GM23338 (cell line): ENCODE measurements around the gene COQ10B. TPM values are rescaled to one million over a fixed set of nuclear protein-coding genes. Genes with fewer than 3 reads are reported as not detected.
"Not testable (repeated sequence)": the region's sequence is repeated elsewhere in the genome, so short reads cannot be mapped to it uniquely, and the experiment has no call there.

ENCODE experiments used
- ATAC-seq: fragments of 200-7000 bp; cut with Tn5 transposase; 3 replicates; pipeline ENCODE4 v1.9.1; 2020
- DNase-seq: peaks from one replicate; pipeline ENCODE4 v3.0.0-alpha.2; 2015; ENCODE audit warnings: low spot score
- H2AFZ ChIP-seq: fragments of 200-600 bp; sonication (generic); 2 replicates; pipeline ENCODE4 v1.8.0; 2016; ENCODE audit warnings: antibody characterized with exemption, mild to moderate bottlenecking, moderate library complexity
- H3F3A ChIP-seq: fragments of 200-600 bp; sonication (generic); replicated peaks from 2 replicates; pipeline ENCODE4 v1.8.0; 2017; ENCODE audit warnings: antibody characterized with exemption, mixed run types, low read depth
- H3K27ac ChIP-seq: fragments of 200-600 bp; sonication (generic); 2 replicates; pipeline ENCODE4 v1.6.1; 2016; ENCODE audit warnings: low read depth
- H3K27me3 ChIP-seq: fragments of 200-600 bp; sonication (generic); 2 replicates; pipeline ENCODE4 v1.8.0; 2016; ENCODE audit warnings: mild to moderate bottlenecking, mixed run types, moderate library complexity; ENCODE audit not compliant: insufficient read depth
- H3K36me3 ChIP-seq: fragments of 200-600 bp; sonication (generic); 2 replicates; pipeline ENCODE4 v1.8.0; 2016; ENCODE audit warnings: mild to moderate bottlenecking; ENCODE audit not compliant: insufficient read depth
- H3K4me1 ChIP-seq: fragments of 200-600 bp; sonication (generic); 2 replicates; pipeline ENCODE4 v1.8.0; 2016; ENCODE audit warnings: mild to moderate bottlenecking, moderate library complexity; ENCODE audit not compliant: insufficient read depth
- H3K4me2 ChIP-seq: fragments of 200-600 bp; sonication (generic); 2 replicates; pipeline ENCODE4 v1.7.1; 2017; ENCODE audit warnings: mixed run types
- H3K4me3 ChIP-seq: fragments of 200-600 bp; sonication (generic); 2 replicates; pipeline ENCODE4 v1.6.1; 2016; ENCODE audit warnings: mixed run types
- H3K79me2 ChIP-seq: fragments of 200-600 bp; sonication (generic); replicated peaks from 2 replicates; pipeline ENCODE4 v1.8.0; 2017; ENCODE audit warnings: mild to moderate bottlenecking; ENCODE audit not compliant: insufficient read depth
- H3K9me2 ChIP-seq: fragments of 200-600 bp; sonication (generic); 2 replicates; pipeline ENCODE4 v1.8.0; 2017; ENCODE audit not compliant: insufficient read depth
- H4K20me1 ChIP-seq: fragments of 200-600 bp; sonication (generic); replicated peaks from 2 replicates; pipeline ENCODE4 v1.8.0; 2017; ENCODE audit warnings: mild to moderate bottlenecking; ENCODE audit not compliant: insufficient read depth
- H3K27ac Mint-ChIP-seq: 2 replicates; pipeline ENCODE4 v1.8.0; 2020; ENCODE audit warnings: inconsistent platforms, mild to moderate bottlenecking, moderate library complexity, mixed read lengths
- H3K27me3 Mint-ChIP-seq: 3 replicates; pipeline ENCODE4 v1.8.0; 2022; ENCODE audit warnings: low read depth, mild to moderate bottlenecking, moderate library complexity, mixed read lengths, inconsistent platforms; ENCODE audit not compliant: insufficient read depth, poor library complexity
- H3K36me3 Mint-ChIP-seq: 3 replicates; pipeline ENCODE4 v1.8.0; 2021; ENCODE audit warnings: low read depth, mild to moderate bottlenecking, inconsistent platforms, moderate library complexity, mixed read lengths
- H3K4me1 Mint-ChIP-seq: 3 replicates; pipeline ENCODE4 v1.8.0; 2020; ENCODE audit warnings: mild to moderate bottlenecking, inconsistent platforms, mixed read lengths
- H3K4me3 Mint-ChIP-seq: 3 replicates; pipeline ENCODE4 v1.8.0; 2021; ENCODE audit warnings: moderate library complexity, mild to moderate bottlenecking, inconsistent platforms, mixed read lengths
- H3K9me3 Mint-ChIP-seq: 3 replicates; pipeline ENCODE4 v1.8.0; 2020; ENCODE audit warnings: moderate library complexity, mild to moderate bottlenecking, inconsistent platforms, mixed read lengths
- CREB1 ChIP-seq: fragments of 250-450 bp; sonication (Bioruptor Pico); IDR thresholded peaks from 2 replicates; pipeline ENCODE4 v1.5.0; 2020; ENCODE audit warnings: low read depth, mild to moderate bottlenecking, moderate library complexity
- EZH2 ChIP-seq: fragments of 200-600 bp; sonication (generic); IDR thresholded peaks from one replicate; pipeline ENCODE4 v1.8.0; 2017; ENCODE audit warnings: antibody characterized with exemption, mild to moderate bottlenecking, low read depth; ENCODE audit not compliant: unreplicated experiment
- EZH2phosphoT487 ChIP-seq: fragments of 200-600 bp; sonication (generic); IDR thresholded peaks from one replicate; pipeline ENCODE4 v1.8.1; 2018; ENCODE audit warnings: antibody characterized with exemption; ENCODE audit not compliant: unreplicated experiment
- JUNB ChIP-seq: IDR thresholded peaks from one replicate; pipeline ENCODE4 v1.6.1; 2016; ENCODE audit warnings: antibody characterized with exemption; ENCODE audit not compliant: unreplicated experiment
- NANOG ChIP-seq: IDR thresholded peaks from 2 replicates; pipeline ENCODE4 v1.6.1; 2016; ENCODE audit warnings: antibody characterized with exemption, borderline replicate concordance
- POLR2AphosphoS5 ChIP-seq: IDR thresholded peaks from 2 replicates; pipeline ENCODE4 v1.6.1; 2016; ENCODE audit warnings: antibody characterized with exemption, low read depth
- STAT1 ChIP-seq: IDR thresholded peaks from one replicate; pipeline ENCODE4 v1.6.1; 2016; ENCODE audit warnings: antibody characterized with exemption; ENCODE audit not compliant: unreplicated experiment
- ZNF114 ChIP-seq: fragments of 250-450 bp; sonication (Bioruptor Pico); IDR thresholded peaks from 2 replicates; pipeline ENCODE4 v1.5.0; 2020; ENCODE audit warnings: mild to moderate bottlenecking, moderate library complexity
- ZNF331 ChIP-seq: fragments of 250-450 bp; sonication (Bioruptor Pico); IDR thresholded peaks from 2 replicates; pipeline ENCODE4 v1.5.0; 2020; ENCODE audit warnings: low read depth, mild to moderate bottlenecking, moderate library complexity
- ZNF462 ChIP-seq: fragments of 250-450 bp; sonication (Bioruptor Pico); IDR thresholded peaks from 2 replicates; pipeline ENCODE4 v1.5.0; 2020; ENCODE audit warnings: mild to moderate bottlenecking, moderate library complexity
- polyA plus RNA-seq: library from polyadenylated mRNA; unstranded; fragments of >200 nt; fragmentation: Nextera tagmentation; extraction: Ambion mirVana; gene quantifications from 2 replicates; pipeline ENCODE4 v1.2.1, GENCODE V29; 2016
- total RNA-seq: library from RNA; depleted of rRNA; stranded (reverse); fragments of >200 nt; shearing (Covaris generic); gene quantifications from 2 replicates; pipeline ENCODE4 v1.2.3, GENCODE V29; 2014
- TF ChIP-seq, protein P1 (sequence below): IDR thresholded peaks from one replicate; pipeline ENCODE4 v1.6.1; 2018; ENCODE audit warnings: antibody characterized with exemption; ENCODE audit not compliant: unreplicated experiment

Gene COQ10B
- total and polyA plus RNA-seq, 2 experiments from 2014 or later, result 26.1 to 27.6 TPM

DNA sequence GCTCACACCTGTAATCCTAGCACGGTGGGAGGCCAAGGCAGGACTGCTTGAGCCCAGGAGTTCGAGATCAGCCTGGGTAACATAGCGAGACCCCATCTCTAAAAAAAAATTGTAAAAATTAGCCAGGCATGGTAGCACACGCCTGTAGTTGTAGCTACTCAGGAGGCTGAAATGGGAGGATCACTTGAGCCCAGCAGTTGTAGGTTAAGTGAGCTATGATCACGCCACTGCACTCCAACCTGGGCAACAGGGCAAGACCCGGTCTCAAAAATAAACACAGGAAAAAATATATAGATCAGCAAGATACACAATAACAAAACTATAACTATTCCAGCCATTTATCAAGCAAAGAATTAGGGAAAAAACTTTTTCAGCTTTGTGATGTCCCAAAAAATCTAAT is 21.5 kb upstream of the COQ10B start:
- Histone ChIP-seq H3K27ac (peak overlapping the region; percentile 75; the same call in 1 of the 2 replicates), H3K79me2 (peaks cover 85% of the 10 kb centered on the region), H2AFZ (no peak overlapping the region), H3K27me3 (no peaks in the 10 kb centered on the region), H3K4me2 (peak overlapping the region; percentile 96), H3K9me2 (no peaks in the 10 kb centered on the region), H3K4me1 (peaks cover 28% of the 10 kb centered on the region), H3F3A (0 out of 2 replicates have a peak, but pooled peaks cover 3% of the 10 kb centered on the region), H3K4me3 (peak overlapping the region; percentile 83), H3K36me3 (no peaks in the 10 kb centered on the region; the same call in 1 of the 2 replicates), H4K20me1 (peaks cover 69% of the 10 kb centered on the region)
- no peak for TF ChIP-seq EZH2phosphoT487
- TF ChIP-seq ZNF462 (CRISPR knock-in tag), result no peak
- TF ChIP-seq, protein P1, sequence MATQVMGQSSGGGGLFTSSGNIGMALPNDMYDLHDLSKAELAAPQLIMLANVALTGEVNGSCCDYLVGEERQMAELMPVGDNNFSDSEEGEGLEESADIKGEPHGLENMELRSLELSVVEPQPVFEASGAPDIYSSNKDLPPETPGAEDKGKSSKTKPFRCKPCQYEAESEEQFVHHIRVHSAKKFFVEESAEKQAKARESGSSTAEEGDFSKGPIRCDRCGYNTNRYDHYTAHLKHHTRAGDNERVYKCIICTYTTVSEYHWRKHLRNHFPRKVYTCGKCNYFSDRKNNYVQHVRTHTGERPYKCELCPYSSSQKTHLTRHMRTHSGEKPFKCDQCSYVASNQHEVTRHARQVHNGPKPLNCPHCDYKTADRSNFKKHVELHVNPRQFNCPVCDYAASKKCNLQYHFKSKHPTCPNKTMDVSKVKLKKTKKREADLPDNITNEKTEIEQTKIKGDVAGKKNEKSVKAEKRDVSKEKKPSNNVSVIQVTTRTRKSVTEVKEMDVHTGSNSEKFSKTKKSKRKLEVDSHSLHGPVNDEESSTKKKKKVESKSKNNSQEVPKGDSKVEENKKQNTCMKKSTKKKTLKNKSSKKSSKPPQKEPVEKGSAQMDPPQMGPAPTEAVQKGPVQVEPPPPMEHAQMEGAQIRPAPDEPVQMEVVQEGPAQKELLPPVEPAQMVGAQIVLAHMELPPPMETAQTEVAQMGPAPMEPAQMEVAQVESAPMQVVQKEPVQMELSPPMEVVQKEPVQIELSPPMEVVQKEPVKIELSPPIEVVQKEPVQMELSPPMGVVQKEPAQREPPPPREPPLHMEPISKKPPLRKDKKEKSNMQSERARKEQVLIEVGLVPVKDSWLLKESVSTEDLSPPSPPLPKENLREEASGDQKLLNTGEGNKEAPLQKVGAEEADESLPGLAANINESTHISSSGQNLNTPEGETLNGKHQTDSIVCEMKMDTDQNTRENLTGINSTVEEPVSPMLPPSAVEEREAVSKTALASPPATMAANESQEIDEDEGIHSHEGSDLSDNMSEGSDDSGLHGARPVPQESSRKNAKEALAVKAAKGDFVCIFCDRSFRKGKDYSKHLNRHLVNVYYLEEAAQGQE, result no peak
- no peak for TF ChIP-seq CREB1 (CRISPR knock-in tag)
- TF ChIP-seq STAT1, result no peak
- no peak for TF ChIP-seq ZNF114 (CRISPR knock-in tag)
- no peak for TF ChIP-seq EZH2
- no peak for TF ChIP-seq ZNF331
- no peak for TF ChIP-seq NANOG
- no peak for TF ChIP-seq POLR2AphosphoS5
- TF ChIP-seq JUNB, result no peak
- H3K4me3 Mint-ChIP-seq, result peak overlapping the region; percentile 93
- H3K27me3 Mint-ChIP-seq, result peaks cover 12% of the 10 kb centered on the region
- no peaks in the 10 kb centered on the region for H3K9me3 Mint-ChIP-seq
- peaks cover 22% of the 10 kb centered on the region for H3K36me3 Mint-ChIP-seq
- H3K4me1 Mint-ChIP-seq, result peaks cover 34% of the 10 kb centered on the region
- peak overlapping the region; percentile 62; the same call in 1 of the 2 replicates for H3K27ac Mint-ChIP-seq
- no peak for ATAC-seq
- no peak for DNase-seq

DNA sequence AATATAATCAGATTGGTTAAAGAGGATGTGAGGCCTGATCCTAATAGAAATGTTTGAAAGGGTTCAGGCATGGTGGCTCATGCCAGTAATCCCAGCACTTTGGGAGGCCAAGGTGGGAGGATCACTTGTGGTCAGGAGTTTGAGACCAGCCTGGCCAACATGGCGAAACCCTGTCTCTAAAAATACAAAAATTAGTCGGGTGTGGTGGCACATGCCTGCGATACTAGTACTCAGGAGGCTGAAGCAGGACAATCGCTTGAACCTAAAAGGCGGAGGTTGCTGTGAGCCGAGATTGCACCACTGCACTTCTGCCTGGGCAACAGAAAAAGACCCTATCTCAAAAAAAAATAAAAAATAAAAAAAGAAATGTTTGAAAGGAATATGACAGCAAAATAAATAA is 20.8 kb upstream of the COQ10B start:
- H3F3A ChIP-seq, H2AFZ ChIP-seq, H3K9me2 ChIP-seq, H3K27me3 ChIP-seq, ATAC-seq, H3K27ac Mint-ChIP-seq, DNase-seq, H3K36me3 ChIP-seq, H3K9me3 Mint-ChIP-seq: not testable (repeated sequence)
- H3K4me3 Mint-ChIP-seq, result peak overlapping the region; percentile 93
- Histone ChIP-seq H3K4me2 (peak overlapping the region; percentile 96), H3K4me3 (peak overlapping the region; percentile 83; the same call in 1 of the 2 replicates), H4K20me1 (peaks cover 62% of the 10 kb centered on the region), H3K27ac (0 out of 2 replicates have a peak overlapping the region, but pooled peaks have one; percentile 56), H3K4me1 (peaks cover 28% of the 10 kb centered on the region), H3K79me2 (peaks cover 78% of the 10 kb centered on the region)
- peaks cover 29% of the 10 kb centered on the region for H3K4me1 Mint-ChIP-seq
- peaks cover 12% of the 10 kb centered on the region for H3K27me3 Mint-ChIP-seq
- H3K36me3 Mint-ChIP-seq, result peaks cover 22% of the 10 kb centered on the region
